Measurements from ENCODE around the gene EFCAB10. TPM values are rescaled to one million over a fixed set of nuclear protein-coding genes. Genes with fewer than 3 reads are reported as not detected.

EFCAB10 gene
- polyA plus RNA-seq, 1 of the 3 experiments (the other 2 are of a cell fraction) = 0.51 TPM

- Histone ChIP-seq H3K9ac (peak within 1 kb of the TSS; percentile 87), H3K4me1 (ENCODE audit: control insufficient read depth in 1 of 2, insufficient read depth in 2 of 2, low read depth in 1 of 2, low read length in 1 of 2) (peaks cover 3 to 5% of the 10 kb centered on the region in 2 experiments; a peak in 1 of 4 replicates), H3K4me2 (peak within 1 kb of the TSS; percentile 92), H3K27me3 (ENCODE audit: insufficient read depth) (no peaks in the 10 kb centered on the region), H3K36me3 (replicated peaks in 1 of 2; ENCODE audit: control insufficient read depth in 1 of 2, insufficient read depth in 2 of 2, low read length in 1 of 2) (peaks cover 0 to 4% of the 10 kb centered on the region in 2 experiments), H3K9me2 (no peaks in the 10 kb centered on the region), H3K27ac (ENCODE audit: low read depth in 2 of 2, low read length in 1 of 2) (peak within 1 kb of the TSS; percentile 79 to 81), H3K4me3 (ENCODE audit: low read depth in 2 of 2, low read length in 1 of 2) (peak within 1 kb of the TSS; percentile 61 to 90), H2AFZ (ENCODE audit: low read depth) (peak within 1 kb of the TSS; percentile 95), H3K9me3 (no peaks in the 10 kb centered on the region), H3K79me2 (ENCODE audit: insufficient read depth) (peaks cover 47% of the 10 kb centered on the region), H3F3A (replicated peaks; ENCODE audit: insufficient read depth) (peaks cover 14% of the 10 kb centered on the region), H4K20me1 (ENCODE audit: insufficient read depth) (0 out of 2 replicates have a peak, but pooled peaks cover 3% of the 10 kb centered on the region)
- 0% methylated on average over 34 of the region's 96 CpGs for WGBS (ENCODE audit: low lambda C conversion rate)
- POLR2A ChIA-PET = interaction anchor here (1.3 kb wide), 1 partner anchor 10 kb away, joined by 5 read pairs; the partner anchor contains the start of gene RINT1
- CTCF ChIA-PET = interaction anchor here (1.0 kb wide), 1 partner anchor 8 kb away, joined by 3 read pairs; no protein-coding TSS in a partner anchor
- DNase-seq = peak; percentile 99
- TF ChIP-seq TAF1 (IDR thresholded peaks at IDR 0.05; ENCODE audit: borderline replicate concordance, low read depth, low read length) = peak; percentile 59; the same call in 1 of the 2 replicates
- peak; percentile 58; the same call in 1 of the 2 replicates for TF ChIP-seq YY1 (IDR thresholded peaks at IDR 0.05; ENCODE audit: low read depth)
- TF ChIP-seq EP300 (IDR thresholded peaks at IDR 0.05; ENCODE audit: borderline replicate concordance in 1 of 2, low read depth in 1 of 2, low read length in 1 of 2) = no peak
- TF ChIP-seq GATA2 (CRISPR knock-in tag; IDR thresholded peaks at IDR 0.05) = no peak
- peak; percentile 8 for TF ChIP-seq CHD2 (IDR thresholded peaks at IDR 0.05; ENCODE audit: low read length, partially characterized antibody)
- TF ChIP-seq NRF1 (IDR thresholded peaks at IDR 0.05; ENCODE audit: low read depth, low read length) = peak; percentile 54
- TF ChIP-seq ZBTB33 (IDR thresholded peaks at IDR 0.05; ENCODE audit: borderline replicate concordance, low read depth) = no peak
- TF ChIP-seq FOXJ3 (CRISPR knock-in tag; IDR thresholded peaks at IDR 0.05) = no peak
- 0 out of 2 replicates have a peak, but pooled peaks have one; percentile 7 for TF ChIP-seq NFIC (IDR thresholded peaks at IDR 0.05; ENCODE audit: borderline replicate concordance)
- peak; percentile 93 for TF ChIP-seq MAX (IDR thresholded peaks at IDR 0.05; ENCODE audit: low read depth)
- TF ChIP-seq EZH2phosphoT487 (IDR thresholded peaks at IDR 0.05; ENCODE audit: borderline replicate concordance, low read depth) = no peak
- peak; percentile 60; the same call in 1 of the 2 replicates for TF ChIP-seq SIN3A (IDR thresholded peaks at IDR 0.05; ENCODE audit: borderline replicate concordance, low read depth, low read length)
- TF ChIP-seq IRF3 (IDR thresholded peaks at IDR 0.05; ENCODE audit: low read depth, low read length) = no peak
- no peak for TF ChIP-seq MEF2A (IDR thresholded peaks at IDR 0.05; ENCODE audit: borderline replicate concordance, low read depth)
- TF ChIP-seq PBX3 (IDR thresholded peaks at IDR 0.05) = no peak
- TF ChIP-seq JUND (IDR thresholded peaks at IDR 0.05) = no peak
- TF ChIP-seq GABPA (IDR thresholded peaks at IDR 0.05; ENCODE audit: low read depth) = no peak
- TF ChIP-seq FOXM1 (IDR thresholded peaks at IDR 0.05; ENCODE audit: low read depth) = no peak
- no peak for TF ChIP-seq FOSL2 (IDR thresholded peaks at IDR 0.05; ENCODE audit: borderline replicate concordance, low read depth)
- TF ChIP-seq MXI1 (IDR thresholded peaks at IDR 0.05; ENCODE audit: low read depth, low read length) = peak; percentile 97
- no peak for TF ChIP-seq RXRA (IDR thresholded peaks at IDR 0.05; ENCODE audit: borderline replicate concordance, low read depth)
- peak; percentile 62; the same call in 1 of the 2 replicates for TF ChIP-seq USF1 (IDR thresholded peaks at IDR 0.05; ENCODE audit: borderline replicate concordance, low read depth)
- no peak for TF ChIP-seq USF2 (IDR thresholded peaks at IDR 0.05; ENCODE audit: borderline replicate concordance, low read depth, low read length)
- TF ChIP-seq TEAD4 (IDR thresholded peaks at IDR 0.05; ENCODE audit: borderline replicate concordance, insufficient read depth) = no peak
- TF ChIP-seq RAD21 (IDR thresholded peaks at IDR 0.05; ENCODE audit: low read length) = no peak; the same call in 1 of the 2 replicates
- no peak for TF ChIP-seq RFX5 (IDR thresholded peaks at IDR 0.05; ENCODE audit: low read length)
Observed at GRCh38 chr7:105521717-105522463, 59.4 kb downstream of the EFCAB10 start, which contains the start of gene PUS7. PUS7 (minus strand) TSS chr7:105522271; CDS start chr7:105508512, 13,759 bp downstream.

Measured in SK-N-SH (cell line).